ENCODE results near the gene ANK2.

The ANK2 gene

DNA sequence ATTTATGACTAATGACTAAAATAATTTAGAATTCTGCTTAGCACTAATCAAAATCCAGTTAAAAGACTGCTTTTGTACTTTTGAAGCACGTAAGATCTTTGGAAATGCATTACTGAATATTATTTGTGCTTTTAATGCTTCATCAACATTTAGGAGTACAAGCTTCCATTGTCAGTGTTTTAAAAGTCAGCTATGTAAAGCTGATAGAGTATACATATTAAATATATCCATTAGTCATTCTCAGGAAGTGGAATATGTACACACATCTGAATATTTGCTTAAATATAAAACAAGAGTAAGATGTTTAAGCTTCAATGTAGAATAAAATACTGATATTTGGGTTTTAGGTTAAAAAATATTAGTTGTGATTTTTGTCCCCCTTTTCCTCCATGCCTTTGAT, 54.1 kb downstream of the ANK2 start:
- no peak overlapping the region for H3K4me3 ChIP-seq (ENCODE audit: low read length)
- no peak for DNase-seq (ENCODE audit: low read depth)
- TF ChIP-seq, protein P1, sequence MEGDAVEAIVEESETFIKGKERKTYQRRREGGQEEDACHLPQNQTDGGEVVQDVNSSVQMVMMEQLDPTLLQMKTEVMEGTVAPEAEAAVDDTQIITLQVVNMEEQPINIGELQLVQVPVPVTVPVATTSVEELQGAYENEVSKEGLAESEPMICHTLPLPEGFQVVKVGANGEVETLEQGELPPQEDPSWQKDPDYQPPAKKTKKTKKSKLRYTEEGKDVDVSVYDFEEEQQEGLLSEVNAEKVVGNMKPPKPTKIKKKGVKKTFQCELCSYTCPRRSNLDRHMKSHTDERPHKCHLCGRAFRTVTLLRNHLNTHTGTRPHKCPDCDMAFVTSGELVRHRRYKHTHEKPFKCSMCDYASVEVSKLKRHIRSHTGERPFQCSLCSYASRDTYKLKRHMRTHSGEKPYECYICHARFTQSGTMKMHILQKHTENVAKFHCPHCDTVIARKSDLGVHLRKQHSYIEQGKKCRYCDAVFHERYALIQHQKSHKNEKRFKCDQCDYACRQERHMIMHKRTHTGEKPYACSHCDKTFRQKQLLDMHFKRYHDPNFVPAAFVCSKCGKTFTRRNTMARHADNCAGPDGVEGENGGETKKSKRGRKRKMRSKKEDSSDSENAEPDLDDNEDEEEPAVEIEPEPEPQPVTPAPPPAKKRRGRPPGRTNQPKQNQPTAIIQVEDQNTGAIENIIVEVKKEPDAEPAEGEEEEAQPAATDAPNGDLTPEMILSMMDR (conservative IDR thresholded peaks at IDR 0.05; ENCODE audit: low read length), result no peak

GRCh38 chr4:113106108-113106507, 56.7 kb downstream of the ANK2 start:
- H3K4me3 ChIP-seq (ENCODE audit: low read length), result no peak overlapping the region
- TF ChIP-seq, protein P1 (conservative IDR thresholded peaks at IDR 0.05; ENCODE audit: low read length), result peak; percentile 68
- peak; percentile 63 for DNase-seq (ENCODE audit: low read depth)

DNA sequence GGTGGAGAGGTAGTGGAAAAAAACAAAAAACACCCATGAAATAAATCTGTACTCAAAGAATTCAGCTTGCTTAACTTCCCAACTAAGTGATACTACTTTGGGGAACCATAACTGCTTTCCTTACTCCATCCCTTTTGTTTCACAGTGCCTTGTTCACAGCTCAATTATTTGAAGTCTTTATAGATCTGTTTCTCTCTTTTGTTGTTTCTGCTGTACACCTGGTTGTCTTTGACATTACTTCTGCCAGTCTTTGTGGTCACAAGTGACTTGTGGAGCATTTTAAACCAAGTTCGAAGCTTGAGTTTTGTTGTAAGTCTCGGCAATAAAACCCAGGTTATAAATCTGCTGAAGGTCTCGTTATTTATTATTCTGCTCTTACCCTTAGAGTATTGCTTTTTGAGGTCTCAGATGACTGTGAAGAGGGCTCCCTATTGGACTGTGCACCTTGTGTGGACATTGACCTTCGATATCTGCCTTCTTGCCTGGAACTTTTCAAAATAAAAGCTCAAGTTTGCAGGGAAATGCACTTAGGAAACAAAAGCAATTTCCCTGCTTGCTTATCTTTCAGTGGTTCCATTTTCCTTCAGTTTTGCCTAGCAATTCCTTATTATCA, 59.8 kb downstream of the ANK2 start:
- TF ChIP-seq, protein P1 (conservative IDR thresholded peaks at IDR 0.05; ENCODE audit: low read length), result no peak
- no peak overlapping the region for H3K4me3 ChIP-seq (ENCODE audit: low read length)
- no peak for DNase-seq (ENCODE audit: low read depth)

DNA sequence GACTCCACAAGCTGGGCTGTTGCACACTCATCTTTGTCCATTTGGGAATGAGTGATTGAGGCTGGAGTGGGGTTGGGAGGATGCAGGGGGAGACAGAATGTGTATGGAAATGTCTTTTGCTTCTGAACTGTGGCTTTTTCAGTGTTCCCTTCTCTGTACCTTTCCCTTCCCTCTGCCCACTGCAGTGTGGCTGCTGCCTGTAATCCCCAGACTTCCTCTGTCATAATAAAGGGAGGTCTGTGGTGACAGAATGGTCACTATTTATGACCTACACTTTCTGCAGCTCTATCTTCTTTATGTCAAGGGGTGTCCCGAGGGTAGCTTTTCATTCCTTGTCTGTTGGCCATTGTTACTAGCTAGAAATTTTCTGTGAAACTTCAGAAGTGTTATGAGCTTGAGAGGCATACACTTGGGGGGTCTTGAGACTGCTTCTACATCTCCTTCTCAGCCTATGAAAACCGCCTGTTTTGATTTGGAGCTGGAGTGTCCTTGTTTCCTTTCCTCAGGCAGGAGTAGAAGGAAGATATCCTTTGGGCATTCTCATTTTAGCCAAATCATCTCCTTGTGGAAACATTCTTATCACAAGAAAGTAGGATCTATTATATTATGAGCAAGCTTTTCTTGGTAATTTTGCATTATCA, 63.0 kb downstream of the ANK2 start:
- TF ChIP-seq, protein P1 (conservative IDR thresholded peaks at IDR 0.05; ENCODE audit: low read length), result no peak
- no peak overlapping the region for H3K4me3 ChIP-seq (ENCODE audit: low read length)
- DNase-seq (ENCODE audit: low read depth), result no peak

DNA sequence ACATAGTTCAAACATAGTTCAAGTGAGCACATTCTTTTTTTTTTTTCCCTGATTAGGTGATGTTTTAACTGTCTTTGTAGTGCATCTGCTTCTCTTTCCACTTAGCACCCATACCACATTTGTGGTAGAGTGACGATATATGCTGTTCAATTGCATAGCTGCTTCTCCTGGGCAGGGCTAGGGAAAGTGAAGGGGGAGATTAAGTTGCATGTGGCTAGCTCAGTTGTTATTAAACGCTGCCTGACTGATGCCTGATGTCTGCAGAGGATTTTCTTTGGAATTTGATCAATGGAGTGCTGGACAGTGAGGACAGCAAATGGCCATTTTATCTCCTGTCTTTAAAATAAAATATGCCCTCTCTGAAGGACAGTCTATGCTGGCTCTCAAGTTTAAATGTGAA, 63.7 kb downstream of the ANK2 start:
- no peak overlapping the region for H3K4me3 ChIP-seq (ENCODE audit: low read length)
- TF ChIP-seq, protein P1 (conservative IDR thresholded peaks at IDR 0.05; ENCODE audit: low read length), result no peak
- DNase-seq (ENCODE audit: low read depth), result no peak

- TF ChIP-seq, protein P1 (conservative IDR thresholded peaks at IDR 0.05; ENCODE audit: low read length), result no peak
- DNase-seq (ENCODE audit: low read depth), result no peak
- H3K4me3 ChIP-seq (ENCODE audit: low read length), result no peak overlapping the region
Observed at GRCh38 chr4:113114884-113115283, 65.4 kb downstream of the ANK2 start.

All from AG10803 (cell line).